ENCODE measurements around the gene TRIM33.

The TRIM33 gene

GRCh38 chr1:114545315-114545714 lies 34.3 kb upstream of the TRIM33 start:
- Histone ChIP-seq H3K36me3 (ENCODE audit: control insufficient read depth, insufficient read depth, low read length) (no peaks in the 10 kb centered on the region), H3K9me3 (ENCODE audit: control insufficient read depth, low read length) (no peaks in the 10 kb centered on the region), H3K27me3 (ENCODE audit: control insufficient read depth, insufficient read depth, low read length, poor library complexity, severe bottlenecking) (no peaks in the 10 kb centered on the region), H3K27ac (ENCODE audit: insufficient read depth, low read depth, low read length, poor library complexity, severe bottlenecking) (no peak overlapping the region), H3K4me3 (ENCODE audit: insufficient read depth, low read depth, low read length) (no peak overlapping the region), H3K4me1 (ENCODE audit: control insufficient read depth, insufficient read depth, low read length) (no peaks in the 10 kb centered on the region)
- 91 to 100% methylated on average over 1 of the region's 1 CpG for WGBS, 2 experiments

GRCh38 chr1:114540821-114541220 lies 29.8 kb upstream of the TRIM33 start:
- no peak overlapping the region for H3K4me3 ChIP-seq (ENCODE audit: insufficient read depth, low read depth, low read length)
- no peak overlapping the region for H3K27ac ChIP-seq (ENCODE audit: insufficient read depth, low read depth, low read length, poor library complexity, severe bottlenecking)
- no peaks in the 10 kb centered on the region for H3K9me3 ChIP-seq (ENCODE audit: control insufficient read depth, low read length)
- no peaks in the 10 kb centered on the region for H3K36me3 ChIP-seq (ENCODE audit: control insufficient read depth, insufficient read depth, low read length)
- H3K27me3 ChIP-seq (ENCODE audit: control insufficient read depth, insufficient read depth, low read length, poor library complexity, severe bottlenecking) = no peaks in the 10 kb centered on the region
- 76 to 84% methylated on average over 6 of the region's 6 CpGs for WGBS, 2 experiments
- H3K4me1 ChIP-seq (ENCODE audit: control insufficient read depth, insufficient read depth, low read length) = no peaks in the 10 kb centered on the region

GRCh38 chr1:114540272-114540671 lies 29.3 kb upstream of the TRIM33 start:
- Histone ChIP-seq H3K4me1 (ENCODE audit: control insufficient read depth, insufficient read depth, low read length) (no peaks in the 10 kb centered on the region), H3K4me3 (ENCODE audit: insufficient read depth, low read depth, low read length) (no peak overlapping the region), H3K9me3 (ENCODE audit: control insufficient read depth, low read length) (no peaks in the 10 kb centered on the region), H3K27ac (ENCODE audit: insufficient read depth, low read depth, low read length, poor library complexity, severe bottlenecking) (no peak overlapping the region), H3K36me3 (ENCODE audit: control insufficient read depth, insufficient read depth, low read length) (no peaks in the 10 kb centered on the region), H3K27me3 (ENCODE audit: control insufficient read depth, insufficient read depth, low read length, poor library complexity, severe bottlenecking) (no peaks in the 10 kb centered on the region)
- WGBS, 2 experiments = 89 to 92% methylated on average over 2 to 3 of the region's 3 CpGs

GRCh38 chr1:114536043-114536442 lies 25.0 kb upstream of the TRIM33 start:
- H3K36me3 ChIP-seq (ENCODE audit: control insufficient read depth, insufficient read depth, low read length) = no peaks in the 10 kb centered on the region
- no peak overlapping the region for H3K4me3 ChIP-seq (ENCODE audit: insufficient read depth, low read depth, low read length)
- no peaks in the 10 kb centered on the region for H3K9me3 ChIP-seq (ENCODE audit: control insufficient read depth, low read length)
- WGBS, 2 experiments = 95% methylated on average over 7 of the region's 7 CpGs
- H3K27me3 ChIP-seq (ENCODE audit: control insufficient read depth, insufficient read depth, low read length, poor library complexity, severe bottlenecking) = no peaks in the 10 kb centered on the region
- no peak overlapping the region for H3K27ac ChIP-seq (ENCODE audit: insufficient read depth, low read depth, low read length, poor library complexity, severe bottlenecking)
- H3K4me1 ChIP-seq (ENCODE audit: control insufficient read depth, insufficient read depth, low read length) = no peaks in the 10 kb centered on the region

GRCh38 chr1:114535401-114535800 lies 24.4 kb upstream of the TRIM33 start:
- 94 to 100% methylated on average over 1 of the region's 1 CpG for WGBS, 2 experiments
- Histone ChIP-seq H3K27ac (ENCODE audit: insufficient read depth, low read depth, low read length, poor library complexity, severe bottlenecking) (no peak overlapping the region), H3K9me3 (ENCODE audit: control insufficient read depth, low read length) (no peaks in the 10 kb centered on the region), H3K4me3 (ENCODE audit: insufficient read depth, low read depth, low read length) (no peak overlapping the region), H3K4me1 (ENCODE audit: control insufficient read depth, insufficient read depth, low read length) (no peaks in the 10 kb centered on the region), H3K27me3 (ENCODE audit: control insufficient read depth, insufficient read depth, low read length, poor library complexity, severe bottlenecking) (no peaks in the 10 kb centered on the region), H3K36me3 (ENCODE audit: control insufficient read depth, insufficient read depth, low read length) (no peaks in the 10 kb centered on the region)

- Histone ChIP-seq H3K4me1 (ENCODE audit: control insufficient read depth, insufficient read depth, low read length) (no peaks in the 10 kb centered on the region), H3K9me3 (ENCODE audit: control insufficient read depth, low read length) (no peaks in the 10 kb centered on the region), H3K27me3 (ENCODE audit: control insufficient read depth, insufficient read depth, low read length, poor library complexity, severe bottlenecking) (no peaks in the 10 kb centered on the region), H3K4me3 (ENCODE audit: insufficient read depth, low read depth, low read length) (no peak overlapping the region), H3K36me3 (ENCODE audit: control insufficient read depth, insufficient read depth, low read length) (no peaks in the 10 kb centered on the region), H3K27ac (ENCODE audit: insufficient read depth, low read depth, low read length, poor library complexity, severe bottlenecking) (no peak overlapping the region)
- WGBS, 2 experiments = 25% methylated on average over 1 of the region's 1 CpG; no CpG with 5 or more reads in 1 of the 2 experiments
These were observed 20.1 kb upstream of the TRIM33 start for GRCh38 chr1:114531094-114531493.

- H3K36me3 ChIP-seq (ENCODE audit: control insufficient read depth, insufficient read depth, low read length) = no peaks in the 10 kb centered on the region
- 94 to 100% methylated on average over 2 of the region's 2 CpGs for WGBS, 2 experiments
- H3K4me1 ChIP-seq (ENCODE audit: control insufficient read depth, insufficient read depth, low read length) = no peaks in the 10 kb centered on the region
- H3K9me3 ChIP-seq (ENCODE audit: control insufficient read depth, low read length) = no peaks in the 10 kb centered on the region
- H3K27me3 ChIP-seq (ENCODE audit: control insufficient read depth, insufficient read depth, low read length, poor library complexity, severe bottlenecking) = no peaks in the 10 kb centered on the region
- no peak overlapping the region for H3K27ac ChIP-seq (ENCODE audit: insufficient read depth, low read depth, low read length, poor library complexity, severe bottlenecking)
- H3K4me3 ChIP-seq (ENCODE audit: insufficient read depth, low read depth, low read length) = no peak overlapping the region
These were observed 19.2 kb upstream of the TRIM33 start for GRCh38 chr1:114530224-114530623.

- H3K4me1 ChIP-seq (ENCODE audit: control insufficient read depth, insufficient read depth, low read length) = no peaks in the 10 kb centered on the region
- no peak overlapping the region for H3K4me3 ChIP-seq (ENCODE audit: insufficient read depth, low read depth, low read length)
- no peaks in the 10 kb centered on the region for H3K9me3 ChIP-seq (ENCODE audit: control insufficient read depth, low read length)
- no peaks in the 10 kb centered on the region for H3K36me3 ChIP-seq (ENCODE audit: control insufficient read depth, insufficient read depth, low read length)
- no peak overlapping the region for H3K27ac ChIP-seq (ENCODE audit: insufficient read depth, low read depth, low read length, poor library complexity, severe bottlenecking)
- H3K27me3 ChIP-seq (ENCODE audit: control insufficient read depth, insufficient read depth, low read length, poor library complexity, severe bottlenecking) = no peaks in the 10 kb centered on the region
These were observed 13.9 kb upstream of the TRIM33 start for GRCh38 chr1:114524944-114525343.

GRCh38 chr1:114522264-114522575 lies 11.2 kb upstream of the TRIM33 start:
- Histone ChIP-seq H3K9me3 (ENCODE audit: control insufficient read depth, low read length) (no peaks in the 10 kb centered on the region), H3K27me3 (ENCODE audit: control insufficient read depth, insufficient read depth, low read length, poor library complexity, severe bottlenecking) (no peaks in the 10 kb centered on the region), H3K4me1 (ENCODE audit: control insufficient read depth, insufficient read depth, low read length) (no peaks in the 10 kb centered on the region), H3K36me3 (ENCODE audit: control insufficient read depth, insufficient read depth, low read length) (no peaks in the 10 kb centered on the region), H3K27ac (ENCODE audit: insufficient read depth, low read depth, low read length, poor library complexity, severe bottlenecking) (no peak overlapping the region), H3K4me3 (ENCODE audit: insufficient read depth, low read depth, low read length) (no peak overlapping the region)
- 88 to 100% methylated on average over 1 of the region's 2 CpGs for WGBS, 2 experiments

GRCh38 chr1:114521396-114522263 lies 10.6 kb upstream of the TRIM33 start:
- no peaks in the 10 kb centered on the region for H3K9me3 ChIP-seq (ENCODE audit: control insufficient read depth, low read length)
- no peak overlapping the region for H3K4me3 ChIP-seq (ENCODE audit: insufficient read depth, low read depth, low read length)
- WGBS, 2 experiments = 87 to 89% methylated on average over 8 of the region's 8 CpGs
- no peaks in the 10 kb centered on the region for H3K27me3 ChIP-seq (ENCODE audit: control insufficient read depth, insufficient read depth, low read length, poor library complexity, severe bottlenecking)
- H3K36me3 ChIP-seq (ENCODE audit: control insufficient read depth, insufficient read depth, low read length) = no peaks in the 10 kb centered on the region
- no peaks in the 10 kb centered on the region for H3K4me1 ChIP-seq (ENCODE audit: control insufficient read depth, insufficient read depth, low read length)
- H3K27ac ChIP-seq (ENCODE audit: insufficient read depth, low read depth, low read length, poor library complexity, severe bottlenecking) = no peak overlapping the region

All from ectodermal cell (in vitro differentiated cells).